SW 1271 (cell line): ENCODE measurements around the gene ATP2A3.

ENCODE experiments used
- DNase-seq, 2 experiments: peaks; one replicate each; lab custom pipeline; 2025; lab: John Stamatoyannopoulos, UW

Gene ATP2A3

GRCh38 chr17:3972931-3973330, 8.7 kb upstream of the ATP2A3 start:
- no peak for DNase-seq

GRCh38 chr17:3972281-3972731, 8.1 kb upstream of the ATP2A3 start:
- no peak for DNase-seq

- no peak for DNase-seq
These were observed 6.4 kb upstream of the ATP2A3 start for GRCh38 chr17:3970668-3971067.

GRCh38 chr17:3969963-3970362, 5.7 kb upstream of the ATP2A3 start:
- no peak for DNase-seq

GRCh38 chr17:3968886-3969524, 4.8 kb upstream of the ATP2A3 start:
- no peak for DNase-seq

- no peak for DNase-seq
These were observed 3.8 kb upstream of the ATP2A3 start for GRCh38 chr17:3968015-3968414.

GRCh38 chr17:3966720-3967363, 2.6 kb upstream of the ATP2A3 start:
- no peak for DNase-seq

GRCh38 chr17:3965118-3965800, 1.0 kb upstream of the ATP2A3 start:
- peak; percentile 43 to 66 for DNase-seq

GRCh38 chr17:3963237-3964201, 718 bp downstream of the ATP2A3 start:
- no peak for DNase-seq

- DNase-seq, result no peak
These were observed 1.3 kb downstream of the ATP2A3 start for GRCh38 chr17:3962965-3963236.

GRCh38 chr17:3962217-3962964, 1.8 kb downstream of the ATP2A3 start:
- DNase-seq, result no peak

GRCh38 chr17:3961564-3962047, 2.6 kb downstream of the ATP2A3 start:
- DNase-seq, result no peak

- no peak for DNase-seq
These were observed 3.5 kb downstream of the ATP2A3 start for GRCh38 chr17:3960764-3961163.

- no peak for DNase-seq
These were observed 4.2 kb downstream of the ATP2A3 start for GRCh38 chr17:3959921-3960601.

GRCh38 chr17:3959295-3959899, 4.8 kb downstream of the ATP2A3 start:
- no peak for DNase-seq

GRCh38 chr17:3957735-3958599, 6.3 kb downstream of the ATP2A3 start:
- no peak for DNase-seq

- no peak for DNase-seq
These were observed 7.3 kb downstream of the ATP2A3 start for GRCh38 chr17:3956983-3957382.

- DNase-seq, result no peak
These were observed 7.8 kb downstream of the ATP2A3 start for GRCh38 chr17:3956327-3956957.

- DNase-seq, result no peak
These were observed 8.6 kb downstream of the ATP2A3 start for GRCh38 chr17:3955673-3955988.
